Measurements from ENCODE around the gene RSRP1. TPM values are rescaled to one million over a fixed set of nuclear protein-coding genes. Genes with fewer than 3 reads are reported as not detected.

RSRP1 gene
- total and polyA plus RNA-seq, 2 of the 8 experiments (the other 6 are each of a cell fraction or from before 2014, with no cell fraction given), result 32.9 to 59.4 TPM

DNA sequence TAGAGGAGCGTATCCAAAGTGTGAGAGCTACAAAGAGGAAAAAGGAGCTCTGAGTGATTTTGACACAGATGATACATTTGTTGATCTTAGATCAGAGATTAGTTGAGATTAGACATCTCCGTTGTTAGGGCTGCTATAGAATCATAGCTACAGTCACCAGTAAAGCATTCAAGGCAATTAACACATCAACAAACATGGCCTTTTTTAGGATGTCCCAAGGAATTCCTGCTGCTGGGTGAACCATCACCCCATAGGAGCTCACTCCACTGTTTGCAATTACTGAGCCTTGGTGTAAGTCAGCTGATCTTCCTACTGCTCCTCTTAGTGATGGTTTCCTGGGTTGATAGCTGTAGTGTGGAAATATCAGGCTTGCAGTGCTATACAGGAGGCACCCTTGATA lies 6.7 kb upstream of the RSRP1 start:
- peak overlapping the region in 1 of 2 experiments; percentile 10; a peak in 1 of 4 replicates for H3K4me2 ChIP-seq (ENCODE audit: insufficient read depth in 1 of 2, low read depth in 2 of 2, low read length in 2 of 2)
- no peak overlapping the region for H2BK20ac ChIP-seq (ENCODE audit: low read length)
- H4K5ac ChIP-seq (ENCODE audit: insufficient read length, low read depth, low read length), result no peak overlapping the region
- H2BK120ac ChIP-seq (replicated peaks; ENCODE audit: low read depth, low read length), result no peak overlapping the region
- TF ChIP-seq JUND (IDR thresholded peaks at IDR 0.05; ENCODE audit: low read length) (peak; percentile 58; the same call in 1 of the 2 replicates), BCL11A (IDR thresholded peaks at IDR 0.05; ENCODE audit: low read depth in 2 of 2, low read length in 2 of 2) (no peak)
- TF ChIP-seq, protein P1, sequence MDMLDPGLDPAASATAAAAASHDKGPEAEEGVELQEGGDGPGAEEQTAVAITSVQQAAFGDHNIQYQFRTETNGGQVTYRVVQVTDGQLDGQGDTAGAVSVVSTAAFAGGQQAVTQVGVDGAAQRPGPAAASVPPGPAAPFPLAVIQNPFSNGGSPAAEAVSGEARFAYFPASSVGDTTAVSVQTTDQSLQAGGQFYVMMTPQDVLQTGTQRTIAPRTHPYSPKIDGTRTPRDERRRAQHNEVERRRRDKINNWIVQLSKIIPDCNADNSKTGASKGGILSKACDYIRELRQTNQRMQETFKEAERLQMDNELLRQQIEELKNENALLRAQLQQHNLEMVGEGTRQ (IDR thresholded peaks at IDR 0.05; ENCODE audit: low read length), result peak; percentile 14; the same call in 1 of the 2 replicates
- no peak overlapping the region for H2AFZ ChIP-seq (ENCODE audit: low read length)
- 0 out of 2 replicates have a peak overlapping the region, but pooled peaks have one; percentile 51 for H3K27ac ChIP-seq (ENCODE audit: low read depth, low read length)
- H3K9ac ChIP-seq (replicated peaks in 1 of 4; ENCODE audit: extremely low read depth in 1 of 4, low read depth in 3 of 4, low read length in 3 of 4), result no peak overlapping the region
- H3K56ac ChIP-seq (replicated peaks; ENCODE audit: insufficient read length, low read depth, low read length), result no peak overlapping the region
- H2AK5ac ChIP-seq (ENCODE audit: low read depth, low read length), result no peak overlapping the region
- H3K9me3 ChIP-seq (ENCODE audit: insufficient read depth in 2 of 2, low read depth in 1 of 2, low read length in 1 of 2), result no peaks in the 10 kb centered on the region
- no peak overlapping the region for H3K18ac ChIP-seq (ENCODE audit: extremely low read depth, low read length)
- no peaks in the 10 kb centered on the region for H3K79me1 ChIP-seq (ENCODE audit: low read depth, low read length)
- ChIA-PET CTCF (ENCODE audit: partially characterized antibody) (interaction anchor here (0.6 to 1.5 kb wide), 4 partner anchors 15 to 266 kb away, joined by 3 to 5 read pairs (median 3); no protein-coding TSS in a partner anchor), POLR2A (ENCODE audit: partially characterized antibody) (interaction anchor here (1.0 to 1.7 kb wide), 4 partner anchors 9 to 32 kb away, joined by 3 to 9 read pairs (median 4); no protein-coding TSS in a partner anchor)
- DNase-seq (ENCODE audit: low read depth in 1 of 2, low spot score in 2 of 2), result no peak
- no peak overlapping the region for H2BK12ac ChIP-seq (ENCODE audit: low read depth, low read length)
- no peaks in the 10 kb centered on the region for H3K23me2 ChIP-seq (ENCODE audit: low read depth, low read length)
- H3K23ac ChIP-seq (ENCODE audit: insufficient read length), result no peak overlapping the region
- H4K20me1 ChIP-seq (replicated peaks in 1 of 2; ENCODE audit: control insufficient read depth in 1 of 2, insufficient read depth in 2 of 2, low read length in 2 of 2), result no peaks in the 10 kb centered on the region
- H3K14ac ChIP-seq (ENCODE audit: insufficient read length), result no peak overlapping the region
- no peak overlapping the region for H2BK5ac ChIP-seq (ENCODE audit: low read depth, low read length)
- H3K4me3 ChIP-seq (ENCODE audit: extremely low read depth in 1 of 4, insufficient read depth in 2 of 4, low read depth in 3 of 4, low read length in 4 of 4), result no peak overlapping the region
- peak; percentile 86 for FAIRE-seq
- no peak overlapping the region; the same call in 1 of the 2 replicates for H4K8ac ChIP-seq (ENCODE audit: extremely low read depth, insufficient read depth, low read length)
- peaks cover 0 to 5% (median 4%) of the 10 kb centered on the region in 4 experiments; a peak in 4 of 7 replicates for H3K4me1 ChIP-seq (replicated peaks in 1 of 4; ENCODE audit: control insufficient read depth in 3 of 4, insufficient read depth in 4 of 4, low read length in 3 of 4)
- no peak overlapping the region for H4K91ac ChIP-seq (replicated peaks; ENCODE audit: insufficient read length, low read length)
- WGBS, 2 experiments (ENCODE audit: extremely low coverage in 1 of 2, insufficient coverage in 1 of 2, insufficient read length in 1 of 2, insufficient replicate concordance in 2 of 2, low coverage in 1 of 2, low lambda C conversion rate in 2 of 2, missing lambda C conversion rate in 1 of 2), result 58% methylated on average over 2 of the region's 2 CpGs; no CpG with 5 or more reads in 1 of the 2 experiments
- no peak overlapping the region for H2BK15ac ChIP-seq (ENCODE audit: low read length)
- H3K79me2 ChIP-seq (ENCODE audit: control insufficient read depth in 1 of 2, insufficient read depth in 2 of 2, low read length in 2 of 2), result no peaks in the 10 kb centered on the region
- no peaks in the 10 kb centered on the region for H3K27me3 ChIP-seq (replicated peaks in 1 of 4; ENCODE audit: control insufficient read depth in 3 of 4, extremely low read depth in 1 of 4, insufficient read depth in 3 of 4, low read length in 3 of 4)
- no peak overlapping the region for H3K4ac ChIP-seq (replicated peaks; ENCODE audit: insufficient read length, low read depth, low read length)
- no peaks in the 10 kb centered on the region for H3K36me3 ChIP-seq (ENCODE audit: control insufficient read depth in 2 of 4, insufficient read depth in 4 of 4, low read length in 3 of 4)
